HepG2 (cell line): ENCODE measurements around the gene MTA1. TPM values are rescaled to one million over a fixed set of nuclear protein-coding genes. Genes with fewer than 3 reads are reported as not detected.

Source experiments
- BRD4 ChIP-seq: sonication (generic); formaldehyde crosslinking; IDR thresholded peaks from 2 replicates; pipeline ENCODE4 v1.4.0; 2020; ENCODE audit warnings: missing genetic modification reagents
- EHMT2 ChIP-seq: fragments of 200-600 bp; sonication (generic); IDR thresholded peaks from 2 replicates; pipeline ENCODE4 v1.7.0; 2017; ENCODE audit warnings: antibody characterized with exemption, low read depth, low read length, borderline replicate concordance
- ERF ChIP-seq: IDR thresholded peaks from 2 replicates; pipeline ENCODE4 v1.6.1; 2018; ENCODE audit warnings: missing biosample characterization, missing genetic modification reagents
- HOXA3 ChIP-seq: sonication (generic); formaldehyde crosslinking; IDR thresholded peaks from 2 replicates; pipeline ENCODE4 v1.5.0; 2020; ENCODE audit warnings: missing genetic modification reagents
- ISL2 ChIP-seq: sonication (generic); formaldehyde crosslinking; IDR thresholded peaks from 2 replicates; pipeline ENCODE4 v1.5.0; 2020; ENCODE audit warnings: missing genetic modification reagents
- KIAA2018 ChIP-seq: sonication (generic); formaldehyde crosslinking; IDR thresholded peaks from 2 replicates; pipeline ENCODE4 v1.5.0; 2020; ENCODE audit warnings: mild to moderate bottlenecking, missing genetic modification reagents, borderline replicate concordance
- MEF2D ChIP-seq: sonication (generic); formaldehyde crosslinking; IDR thresholded peaks from 2 replicates; pipeline ENCODE4 v1.5.1; 2020; ENCODE audit warnings: mild to moderate bottlenecking, missing genetic modification reagents
- PCBP2 ChIP-seq: fragments of 200-400 bp; formaldehyde crosslinking; optimal IDR thresholded peaks from 2 replicates; pipeline ENCODE3; 2018; ENCODE audit warnings: low read length, low read depth; ENCODE audit not compliant: poor library complexity, severe bottlenecking
- RBAK ChIP-seq: sonication (generic); formaldehyde crosslinking; IDR thresholded peaks from 2 replicates; pipeline ENCODE4 v1.5.1; 2020; ENCODE audit warnings: mild to moderate bottlenecking, missing genetic modification reagents
- REPIN1 ChIP-seq: sonication (generic); formaldehyde crosslinking; IDR thresholded peaks from 2 replicates; pipeline ENCODE4 v1.8.0; 2022; ENCODE audit warnings: missing genetic modification reagents, low read depth, mild to moderate bottlenecking, borderline replicate concordance
- SMYD3 ChIP-seq: sonication (generic); formaldehyde crosslinking; IDR thresholded peaks from 2 replicates; pipeline ENCODE4 v1.8.1; 2023; ENCODE audit warnings: mild to moderate bottlenecking, missing genetic modification reagents
- ZFX ChIP-seq: sonication (generic); formaldehyde crosslinking; IDR thresholded peaks from 2 replicates; pipeline ENCODE4 v1.4.0; 2020; ENCODE audit warnings: mild to moderate bottlenecking, low read depth, missing genetic modification reagents, moderate library complexity
- ZGPAT ChIP-seq: IDR thresholded peaks from 2 replicates; pipeline ENCODE4 v1.6.1; 2016; ENCODE audit warnings: mild to moderate bottlenecking
- ZNF292 ChIP-seq: sonication (generic); formaldehyde crosslinking; IDR thresholded peaks from 2 replicates; pipeline ENCODE4 v1.8.1; 2022; ENCODE audit warnings: mild to moderate bottlenecking, low read depth, missing genetic modification reagents, borderline replicate concordance
- ZNF503 ChIP-seq: sonication (generic); formaldehyde crosslinking; IDR thresholded peaks from 2 replicates; pipeline ENCODE4 v1.4.0; 2020; ENCODE audit warnings: missing genetic modification reagents
- ZNF790 ChIP-seq: sonication (generic); formaldehyde crosslinking; IDR thresholded peaks from 2 replicates; pipeline ENCODE4 v1.8.0; 2022; ENCODE audit warnings: missing genetic modification reagents, mild to moderate bottlenecking, borderline replicate concordance
- ZNF879 ChIP-seq: sonication (generic); formaldehyde crosslinking; IDR thresholded peaks from 2 replicates; pipeline ENCODE4 v1.8.1; 2023; ENCODE audit warnings: missing genetic modification reagents
- polyA plus RNA-seq, 8 experiments: library from polyadenylated mRNA; depleted of rRNA in 3 of 8; stranded (reverse) in 7 of 8; unstranded in 1 of 8; fragments of >200 nt; fragmentation: Illumina TruSeq in 4 of 8; extraction: Trizol in 4 of 8; gene quantifications; 2 replicates each; pipeline versions ENCODE4 v1.2.1 to v1.2.3, GENCODE V29; 2011 to 2016; ENCODE audit warnings: low read depth in 4 of 8, missing spikeins in 1 of 8, mixed read lengths in 1 of 8; ENCODE audit not compliant: insufficient read depth in 1 of 8
- total RNA-seq, 5 experiments: library from RNA; depleted of rRNA; stranded (reverse); fragments of >200 nt; fragmentation: Illumina TruSeq; extraction: Trizol; gene quantifications; 2 replicates each; pipeline ENCODE4 v1.2.3, GENCODE V29; 2016; ENCODE audit warnings: low read depth in 1 of 5

Gene MTA1
- total and polyA plus RNA-seq, 2 of the 13 experiments (the other 11 are each of a cell fraction or from before 2014, with no cell fraction given): 35.2 to 85.8 TPM

GRCh38 chr14:105490572-105491365 lies 71.1 kb downstream of the MTA1 start, which contains the start of gene TEDC1 (continued):
- no peak for TF ChIP-seq KIAA2018 (CRISPR knock-in tag)
- peak; percentile 94 for TF ChIP-seq SMYD3 (CRISPR knock-in tag)
- 0 out of 2 replicates have a peak, but pooled peaks have one; percentile 36 for TF ChIP-seq ISL2
- TF ChIP-seq HOXA3 (CRISPR knock-in tag): peak; percentile 73
- peak; percentile 90; the same call in 1 of the 2 replicates for TF ChIP-seq ZNF790
- TF ChIP-seq REPIN1 (CRISPR knock-in tag): peak; percentile 97
- no peak for TF ChIP-seq EHMT2
- no peak for TF ChIP-seq RBAK (CRISPR knock-in tag)
- TF ChIP-seq ERF: peak; percentile 81; the same call in 1 of the 2 replicates
- peak; percentile 68 for TF ChIP-seq ZFX (CRISPR knock-in tag)
- no peak for TF ChIP-seq PCBP2
- peak; percentile 79; the same call in 1 of the 2 replicates for TF ChIP-seq MEF2D (CRISPR knock-in tag)
- no peak; the same call in 1 of the 2 replicates for TF ChIP-seq BRD4
- peak; percentile 76 for TF ChIP-seq ZGPAT (CRISPR knock-in tag)
- TF ChIP-seq ZNF292 (CRISPR knock-in tag): no peak
- no peak for TF ChIP-seq ZNF879 (CRISPR knock-in tag)
- TF ChIP-seq ZNF503 (CRISPR knock-in tag): peak; percentile 31; the same call in 1 of the 2 replicates
